ENCODE measurements around the gene COL23A1.

COL23A1 gene

DNA sequence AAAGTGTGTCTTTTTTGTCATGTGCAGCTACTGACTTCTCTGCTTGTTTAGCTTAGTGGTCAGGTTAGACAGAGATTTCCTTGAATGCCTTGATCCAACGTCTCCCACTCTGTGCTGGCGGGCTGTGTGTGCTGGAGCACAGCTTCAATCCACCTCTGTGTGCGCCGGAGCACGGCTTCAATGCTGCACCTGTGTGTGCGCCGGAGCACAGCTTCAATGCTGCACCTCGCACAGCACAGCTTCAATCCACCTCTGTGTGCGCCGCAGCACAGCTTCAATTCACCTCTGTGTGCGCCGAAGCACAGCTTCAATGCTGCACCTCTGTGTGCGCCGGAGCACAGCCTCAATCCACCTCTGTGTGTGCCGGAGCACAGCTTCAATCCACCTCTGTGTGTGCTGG is 288.6 kb downstream of the COL23A1 start:
- Histone ChIP-seq H3K27ac (ENCODE audit: extremely low read depth, low read depth, low read length) (no peak overlapping the region), H3K4me1 (ENCODE audit: control insufficient read depth, insufficient read depth, low read length) (no peaks in the 10 kb centered on the region), H3K4me3 (ENCODE audit: low read depth, low read length) (no peak overlapping the region), H3K9me3 (ENCODE audit: control insufficient read depth, insufficient read depth, low read depth, low read length) (no peaks in the 10 kb centered on the region), H3K36me3 (ENCODE audit: control insufficient read depth in 2 of 2, insufficient read depth in 1 of 2, low read length in 2 of 2) (no peaks in the 10 kb centered on the region)
- TF ChIP-seq ZNF223 (tag by site-specific recombination; IDR thresholded peaks at IDR 0.05) (no peak), GLI4 (tag by site-specific recombination; IDR thresholded peaks at IDR 0.05) (no peak), BCL11A (tag by site-specific recombination; IDR thresholded peaks at IDR 0.05; ENCODE audit: low read depth) (no peak), ZNF174 (tag by site-specific recombination; IDR thresholded peaks at IDR 0.05) (no peak), ZNF16 (tag by site-specific recombination; IDR thresholded peaks at IDR 0.05; ENCODE audit: low read depth) (no peak), SCRT1 (tag by site-specific recombination; IDR thresholded peaks at IDR 0.05; ENCODE audit: borderline replicate concordance) (no peak), ZNF426 (tag by site-specific recombination; IDR thresholded peaks at IDR 0.05) (no peak), YY2 (tag by site-specific recombination; IDR thresholded peaks at IDR 0.05) (no peak), ZNF664 (tag by site-specific recombination; IDR thresholded peaks at IDR 0.05) (no peak), ZNF302 (tag by site-specific recombination; IDR thresholded peaks at IDR 0.05; ENCODE audit: low read depth) (no peak), BCL11B (tag by site-specific recombination; IDR thresholded peaks at IDR 0.05; ENCODE audit: low read depth) (no peak), ZNF354C (tag by site-specific recombination; IDR thresholded peaks at IDR 0.05; ENCODE audit: borderline replicate concordance, low read depth) (no peak), GLIS2 (tag by site-specific recombination; IDR thresholded peaks at IDR 0.05) (no peak), ZNF660 (tag by site-specific recombination; IDR thresholded peaks at IDR 0.05) (no peak), ZNF658 (tag by site-specific recombination; IDR thresholded peaks at IDR 0.05) (no peak), IKZF3 (tag by site-specific recombination; IDR thresholded peaks at IDR 0.05) (no peak), ZNF239 (tag by site-specific recombination; IDR thresholded peaks at IDR 0.05) (no peak), ZNF24 (tag by site-specific recombination; IDR thresholded peaks at IDR 0.05) (no peak)
- TF ChIP-seq, protein P1, sequence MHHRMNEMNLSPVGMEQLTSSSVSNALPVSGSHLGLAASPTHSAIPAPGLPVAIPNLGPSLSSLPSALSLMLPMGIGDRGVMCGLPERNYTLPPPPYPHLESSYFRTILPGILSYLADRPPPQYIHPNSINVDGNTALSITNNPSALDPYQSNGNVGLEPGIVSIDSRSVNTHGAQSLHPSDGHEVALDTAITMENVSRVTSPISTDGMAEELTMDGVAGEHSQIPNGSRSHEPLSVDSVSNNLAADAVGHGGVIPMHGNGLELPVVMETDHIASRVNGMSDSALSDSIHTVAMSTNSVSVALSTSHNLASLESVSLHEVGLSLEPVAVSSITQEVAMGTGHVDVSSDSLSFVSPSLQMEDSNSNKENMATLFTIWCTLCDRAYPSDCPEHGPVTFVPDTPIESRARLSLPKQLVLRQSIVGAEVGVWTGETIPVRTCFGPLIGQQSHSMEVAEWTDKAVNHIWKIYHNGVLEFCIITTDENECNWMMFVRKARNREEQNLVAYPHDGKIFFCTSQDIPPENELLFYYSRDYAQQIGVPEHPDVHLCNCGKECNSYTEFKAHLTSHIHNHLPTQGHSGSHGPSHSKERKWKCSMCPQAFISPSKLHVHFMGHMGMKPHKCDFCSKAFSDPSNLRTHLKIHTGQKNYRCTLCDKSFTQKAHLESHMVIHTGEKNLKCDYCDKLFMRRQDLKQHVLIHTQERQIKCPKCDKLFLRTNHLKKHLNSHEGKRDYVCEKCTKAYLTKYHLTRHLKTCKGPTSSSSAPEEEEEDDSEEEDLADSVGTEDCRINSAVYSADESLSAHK (tag by site-specific recombination; IDR thresholded peaks at IDR 0.05): no peak
- TF ChIP-seq, protein P2, sequence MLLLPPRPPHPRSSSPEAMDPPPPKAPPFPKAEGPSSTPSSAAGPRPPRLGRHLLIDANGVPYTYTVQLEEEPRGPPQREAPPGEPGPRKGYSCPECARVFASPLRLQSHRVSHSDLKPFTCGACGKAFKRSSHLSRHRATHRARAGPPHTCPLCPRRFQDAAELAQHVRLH (tag by site-specific recombination; IDR thresholded peaks at IDR 0.05): no peak
- ChIA-PET POLR2A (no interaction called here), CTCF (interaction anchor here (1.1 kb wide), 1 partner anchor 18 kb away, joined by 5 read pairs; no protein-coding TSS in a partner anchor)

GRCh38 chr5:178298283-178298807 is 291.8 kb downstream of the COL23A1 start:
- H3K27ac ChIP-seq (ENCODE audit: extremely low read depth, low read depth, low read length): no peak overlapping the region
- ChIA-PET POLR2A (no interaction called here), CTCF (interaction anchor here (0.6 kb wide), 1 partner anchor 292 kb away, joined by 3 read pairs; the partner anchor contains the start of gene COL23A1)
- H3K4me3 ChIP-seq (ENCODE audit: low read depth, low read length): no peak overlapping the region
- TF ChIP-seq REST (tag by site-specific recombination; IDR thresholded peaks at IDR 0.05) (peak; percentile 82), ZNF16 (tag by site-specific recombination; IDR thresholded peaks at IDR 0.05; ENCODE audit: low read depth) (no peak)
- no peaks in the 10 kb centered on the region for H3K36me3 ChIP-seq (ENCODE audit: control insufficient read depth in 2 of 2, insufficient read depth in 1 of 2, low read length in 2 of 2)
- H3K4me1 ChIP-seq (ENCODE audit: control insufficient read depth, insufficient read depth, low read length): no peaks in the 10 kb centered on the region
- no peaks in the 10 kb centered on the region for H3K9me3 ChIP-seq (ENCODE audit: control insufficient read depth, insufficient read depth, low read depth, low read length)

Measured in HEK293 (cell line).